GM12872 (cell line): Measurements from ENCODE around the gene USP19.

Experiments
- CTCF ChIP-seq: IDR thresholded peaks from 3 replicates; pipeline ENCODE4 v1.5.1; 2011; ENCODE audit warnings: low read depth, mild to moderate bottlenecking, low read length, moderate library complexity; ENCODE audit not compliant: insufficient read depth

The USP19 gene

GRCh38 chr3:49122022-49122421 is 1.4 kb upstream of the USP19 start:
- no peak for TF ChIP-seq CTCF

- TF ChIP-seq CTCF, result no peak
These were observed 611 bp upstream of the USP19 start for GRCh38 chr3:49121132-49121736.

GRCh38 chr3:49120096-49120437 is 556 bp downstream of the USP19 start:
- TF ChIP-seq CTCF, result no peak

GRCh38 chr3:49119439-49119838 is 1.2 kb downstream of the USP19 start:
- TF ChIP-seq CTCF, result no peak

- no peak for TF ChIP-seq CTCF
These were observed 1.6 kb downstream of the USP19 start for GRCh38 chr3:49119036-49119435.

GRCh38 chr3:49112262-49112661 is 8.4 kb downstream of the USP19 start:
- no peak for TF ChIP-seq CTCF

GRCh38 chr3:49111347-49111746 is 9.3 kb downstream of the USP19 start:
- TF ChIP-seq CTCF, result no peak
